GM08714 (cell line): Measurements from ENCODE around the gene BRSK2.

Source experiments
- H3K4me3 ChIP-seq: fragments of 200-500 bp; sonication (Bioruptor generic); 2 replicates; pipeline ENCODE4 v1.5.1; 2014; ENCODE audit warnings: mild to moderate bottlenecking, low read length, inconsistent platforms
- ZNF274 ChIP-seq: IDR thresholded peaks from 2 replicates; pipeline ENCODE4 v1.6.1; 2012; ENCODE audit warnings: mild to moderate bottlenecking, low read depth, low read length

The BRSK2 gene

GRCh38 chr11:1435820-1436467, 46.2 kb downstream of the BRSK2 start:
- no peak for TF ChIP-seq ZNF274
- H3K4me3 ChIP-seq = no peak overlapping the region

- no peak overlapping the region for H3K4me3 ChIP-seq
- no peak for TF ChIP-seq ZNF274
Measured at GRCh38 chr11:1436468-1437039, 46.8 kb downstream of the BRSK2 start.

- TF ChIP-seq ZNF274 = no peak
- no peak overlapping the region for H3K4me3 ChIP-seq
Measured at GRCh38 chr11:1437500-1437899, 47.8 kb downstream of the BRSK2 start.

GRCh38 chr11:1438261-1438966, 48.7 kb downstream of the BRSK2 start:
- no peak for TF ChIP-seq ZNF274
- no peak overlapping the region for H3K4me3 ChIP-seq

- no peak for TF ChIP-seq ZNF274
- H3K4me3 ChIP-seq = no peak overlapping the region
Measured at GRCh38 chr11:1438967-1439330, 49.2 kb downstream of the BRSK2 start.

GRCh38 chr11:1439341-1439740, 49.6 kb downstream of the BRSK2 start:
- no peak overlapping the region for H3K4me3 ChIP-seq
- TF ChIP-seq ZNF274 = no peak

- TF ChIP-seq ZNF274 = no peak
- H3K4me3 ChIP-seq = no peak overlapping the region
Measured at GRCh38 chr11:1440066-1440465, 50.3 kb downstream of the BRSK2 start.

- no peak for TF ChIP-seq ZNF274
- H3K4me3 ChIP-seq = no peak overlapping the region
Measured at GRCh38 chr11:1440496-1440895, 50.8 kb downstream of the BRSK2 start.

- TF ChIP-seq ZNF274 = no peak
- H3K4me3 ChIP-seq = no peak overlapping the region
Measured at GRCh38 chr11:1442163-1442562, 52.4 kb downstream of the BRSK2 start.

- TF ChIP-seq ZNF274 = no peak
- H3K4me3 ChIP-seq = no peak overlapping the region
Measured at GRCh38 chr11:1442807-1443366, 53.2 kb downstream of the BRSK2 start.

GRCh38 chr11:1443737-1444136, 54.0 kb downstream of the BRSK2 start:
- no peak overlapping the region for H3K4me3 ChIP-seq
- no peak for TF ChIP-seq ZNF274

GRCh38 chr11:1444321-1444720, 54.6 kb downstream of the BRSK2 start:
- H3K4me3 ChIP-seq = no peak overlapping the region
- TF ChIP-seq ZNF274 = no peak

- TF ChIP-seq ZNF274 = no peak
- H3K4me3 ChIP-seq = no peak overlapping the region
Measured at GRCh38 chr11:1444823-1445422, 55.2 kb downstream of the BRSK2 start.

- no peak for TF ChIP-seq ZNF274
- H3K4me3 ChIP-seq = no peak overlapping the region
Measured at GRCh38 chr11:1445741-1446445, 56.2 kb downstream of the BRSK2 start.
